Glutamatergic neuron (in vitro differentiated cells): ENCODE results near the gene ENTR1. TPM values are rescaled to one million over a fixed set of nuclear protein-coding genes. Genes with fewer than 3 reads are reported as not detected.

Source experiments
- DNase-seq: peaks from one replicate; pipeline ENCODE4 v3.0.0; 2022
- H3K27ac Mint-ChIP-seq: one replicate; pipeline ENCODE4 v1.8.0; 2020; ENCODE audit warnings: mild to moderate bottlenecking, mixed read lengths, inconsistent platforms; ENCODE audit not compliant: unreplicated experiment
- H3K27me3 Mint-ChIP-seq: one replicate; pipeline ENCODE4 v1.8.0; 2020; ENCODE audit warnings: mild to moderate bottlenecking, moderate library complexity, mixed read lengths, inconsistent platforms; ENCODE audit not compliant: unreplicated experiment
- H3K36me3 Mint-ChIP-seq: one replicate; pipeline ENCODE4 v1.8.0; 2020; ENCODE audit warnings: mild to moderate bottlenecking, mixed read lengths, inconsistent platforms; ENCODE audit not compliant: unreplicated experiment
- H3K4me1 Mint-ChIP-seq: one replicate; pipeline ENCODE4 v1.8.0; 2020; ENCODE audit warnings: mild to moderate bottlenecking, low read depth, mixed read lengths, inconsistent platforms; ENCODE audit not compliant: unreplicated experiment
- H3K4me3 Mint-ChIP-seq: one replicate; pipeline ENCODE4 v1.8.0; 2020; ENCODE audit warnings: mild to moderate bottlenecking, mixed read lengths, inconsistent platforms; ENCODE audit not compliant: unreplicated experiment
- H3K9me3 Mint-ChIP-seq: one replicate; pipeline ENCODE4 v1.8.0; 2020; ENCODE audit warnings: mild to moderate bottlenecking, moderate library complexity, mixed read lengths, inconsistent platforms; ENCODE audit not compliant: unreplicated experiment
- total RNA-seq: library from RNA; stranded (reverse); fragmentation: NEBNext Ultra II Directional; extraction: Animal tissue kit (Norgen Biotek cat#: 25700); gene quantifications from one replicate; pipeline ENCODE4 v1.2.1, GENCODE V29; 2021; ENCODE audit not compliant: unreplicated experiment
- TF ChIP-seq, protein P1 (sequence below): fragments of 200-600 bp; sonication (generic); IDR thresholded peaks from one replicate; pipeline ENCODE4 v1.5.0; 2021; ENCODE audit not compliant: partially characterized antibody, unreplicated experiment

ENTR1 gene
- total RNA-seq, 1 donor from 2014 or later, result 61.2 TPM

DNA sequence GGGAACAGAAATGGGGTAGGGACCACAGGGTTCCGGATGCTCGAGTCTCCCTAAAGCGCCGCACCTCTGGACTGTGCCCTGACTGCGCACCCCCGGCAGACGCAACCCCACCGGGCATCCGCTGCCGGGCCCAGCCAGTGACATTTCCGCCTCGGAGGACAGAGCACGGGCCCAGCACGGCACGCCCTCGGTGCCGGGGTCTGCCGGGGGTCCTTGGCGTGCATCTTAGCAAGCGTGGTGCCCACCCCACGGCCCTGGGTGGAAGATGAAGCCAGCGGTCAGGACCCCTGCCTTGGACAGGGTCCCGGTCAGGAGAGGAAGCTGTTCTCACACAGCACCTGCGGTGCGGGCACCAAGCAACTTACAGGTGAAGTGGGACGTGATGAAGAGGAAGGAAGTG, 22.2 kb upstream of the ENTR1 start:
- no peak for DNase-seq
- Mint-ChIP-seq H3K27me3 (peaks cover 11% of the 10 kb centered on the region), H3K9me3 (peaks cover 3% of the 10 kb centered on the region), H3K4me3 (no peak overlapping the region), H3K4me1 (peaks cover 21% of the 10 kb centered on the region), H3K27ac (no peak overlapping the region), H3K36me3 (no peaks in the 10 kb centered on the region)
- TF ChIP-seq, protein P1, sequence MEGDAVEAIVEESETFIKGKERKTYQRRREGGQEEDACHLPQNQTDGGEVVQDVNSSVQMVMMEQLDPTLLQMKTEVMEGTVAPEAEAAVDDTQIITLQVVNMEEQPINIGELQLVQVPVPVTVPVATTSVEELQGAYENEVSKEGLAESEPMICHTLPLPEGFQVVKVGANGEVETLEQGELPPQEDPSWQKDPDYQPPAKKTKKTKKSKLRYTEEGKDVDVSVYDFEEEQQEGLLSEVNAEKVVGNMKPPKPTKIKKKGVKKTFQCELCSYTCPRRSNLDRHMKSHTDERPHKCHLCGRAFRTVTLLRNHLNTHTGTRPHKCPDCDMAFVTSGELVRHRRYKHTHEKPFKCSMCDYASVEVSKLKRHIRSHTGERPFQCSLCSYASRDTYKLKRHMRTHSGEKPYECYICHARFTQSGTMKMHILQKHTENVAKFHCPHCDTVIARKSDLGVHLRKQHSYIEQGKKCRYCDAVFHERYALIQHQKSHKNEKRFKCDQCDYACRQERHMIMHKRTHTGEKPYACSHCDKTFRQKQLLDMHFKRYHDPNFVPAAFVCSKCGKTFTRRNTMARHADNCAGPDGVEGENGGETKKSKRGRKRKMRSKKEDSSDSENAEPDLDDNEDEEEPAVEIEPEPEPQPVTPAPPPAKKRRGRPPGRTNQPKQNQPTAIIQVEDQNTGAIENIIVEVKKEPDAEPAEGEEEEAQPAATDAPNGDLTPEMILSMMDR, result no peak

DNA sequence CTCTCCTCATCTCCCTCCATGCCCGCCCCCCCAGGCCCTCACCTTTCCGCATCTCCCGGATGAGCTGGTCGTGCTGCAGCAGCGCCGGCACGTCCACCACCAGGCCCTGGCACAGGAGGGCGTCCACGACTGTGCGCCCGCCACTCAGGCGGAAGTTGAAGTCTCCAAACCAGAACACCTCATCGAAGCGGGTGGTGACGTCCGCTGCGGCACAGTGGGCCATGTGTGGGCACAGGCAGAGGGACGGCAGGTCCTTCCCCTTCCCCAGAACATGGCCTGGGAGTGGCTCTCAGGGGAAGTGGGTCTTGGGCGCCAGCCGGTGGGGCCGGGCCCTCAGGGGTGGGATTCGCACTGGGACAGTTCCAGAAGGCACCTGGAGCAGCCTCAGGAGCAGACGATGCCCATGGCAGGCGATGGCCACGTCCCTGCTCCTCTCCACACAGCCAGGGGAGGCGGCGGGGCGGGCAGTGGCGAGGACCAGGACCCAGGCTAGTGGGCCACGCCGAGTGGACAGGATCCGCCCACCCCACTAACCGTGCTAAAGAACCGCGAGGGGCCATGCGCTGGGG, 21.5 kb upstream of the ENTR1 start:
- H3K9me3 Mint-ChIP-seq, result peaks cover 3% of the 10 kb centered on the region

DNA sequence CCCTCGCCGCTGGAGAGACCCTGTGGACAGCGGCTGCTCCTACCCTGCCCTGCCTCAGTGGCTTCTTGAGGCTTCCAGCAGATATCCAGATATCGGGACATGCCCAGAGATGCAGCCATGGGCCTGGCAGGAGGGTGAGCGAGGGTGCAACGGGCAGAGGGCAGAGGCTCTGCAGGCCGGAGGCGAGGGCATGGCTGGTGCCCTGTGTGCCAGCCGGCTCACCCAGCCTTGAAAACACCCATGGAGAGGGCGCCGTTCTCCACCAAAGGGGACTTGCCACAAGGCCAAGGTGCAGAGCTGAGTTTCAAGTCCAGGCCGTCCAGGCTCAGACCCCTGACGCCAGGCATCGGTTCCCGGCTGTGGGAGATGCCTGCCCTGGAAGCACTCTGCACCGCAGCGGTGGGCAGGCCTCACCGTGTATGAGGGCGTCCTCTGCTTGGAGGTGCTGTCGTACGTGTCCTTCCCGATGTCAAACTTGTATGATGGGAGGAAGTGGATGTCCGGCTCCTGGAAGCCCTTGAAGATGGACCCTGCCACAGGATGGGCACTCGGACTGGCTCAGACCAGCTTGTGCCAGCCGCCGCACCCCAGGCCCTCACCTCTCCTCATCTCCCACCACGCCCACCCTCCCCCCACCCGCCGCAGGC, 20.3 kb upstream of the ENTR1 start:
- Mint-ChIP-seq H3K9me3 (peaks cover under 1% of the 10 kb centered on the region), H3K27ac (peak overlapping the region; percentile 80), H3K27me3 (peaks cover 4% of the 10 kb centered on the region), H3K4me3 (no peak overlapping the region), H3K4me1 (peaks cover 7% of the 10 kb centered on the region), H3K36me3 (no peaks in the 10 kb centered on the region)
- TF ChIP-seq, protein P1, result no peak
- DNase-seq, result no peak

More for the DNA sequence above, 21.5 kb upstream of the ENTR1 start:
- no peaks in the 10 kb centered on the region for H3K36me3 Mint-ChIP-seq
- H3K4me1 Mint-ChIP-seq, result peaks cover 14% of the 10 kb centered on the region
- no peak overlapping the region for H3K27ac Mint-ChIP-seq
- peaks cover 9% of the 10 kb centered on the region for H3K27me3 Mint-ChIP-seq
- H3K4me3 Mint-ChIP-seq, result no peak overlapping the region
- TF ChIP-seq, protein P1, result no peak
- no peak for DNase-seq

DNA sequence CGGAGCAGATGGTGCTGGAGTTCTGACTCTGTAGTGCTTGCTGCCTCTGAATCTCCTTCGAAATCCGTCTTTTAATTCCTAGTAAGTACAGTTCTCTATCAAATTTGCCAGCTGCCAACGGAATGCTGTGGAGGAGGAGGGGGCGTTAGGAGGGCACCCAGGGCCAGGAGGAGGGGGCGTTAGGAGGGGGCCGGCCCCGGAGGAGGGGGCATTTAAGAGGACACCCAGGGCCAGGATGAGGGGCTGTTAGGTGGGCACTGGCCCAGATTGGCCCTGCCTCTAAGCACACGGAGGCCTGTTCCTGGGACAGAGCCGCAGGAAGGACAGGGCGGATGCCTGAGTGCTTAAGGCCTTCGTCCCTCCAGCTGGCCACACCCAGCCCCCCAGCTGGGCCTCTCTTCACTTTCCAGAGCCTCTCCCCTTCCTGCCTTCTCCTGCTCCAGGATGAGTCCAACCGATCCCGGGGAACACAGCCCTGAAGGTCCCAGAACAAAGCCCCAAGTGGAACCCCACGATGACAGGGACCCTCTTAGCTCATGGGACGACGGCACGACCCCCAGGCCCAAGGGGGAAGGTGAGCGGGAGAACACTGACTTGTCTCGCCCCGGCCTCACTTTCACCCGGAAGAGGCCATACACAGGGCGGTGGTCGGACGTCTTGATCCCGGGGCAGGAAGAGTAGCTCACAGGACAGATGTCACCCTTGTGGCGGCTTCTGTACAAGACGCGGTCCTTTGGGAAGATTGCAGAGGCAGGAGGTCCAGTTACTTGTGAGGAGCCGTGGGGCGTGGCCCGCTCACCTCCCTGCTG, 19.5 kb upstream of the ENTR1 start:
- DNase-seq, result no peak
- peaks cover 3% of the 10 kb centered on the region for H3K27me3 Mint-ChIP-seq
- TF ChIP-seq, protein P1, result no peak
- no peaks in the 10 kb centered on the region for H3K9me3 Mint-ChIP-seq
- H3K4me1 Mint-ChIP-seq, result peaks cover 7% of the 10 kb centered on the region
- H3K27ac Mint-ChIP-seq, result peak overlapping the region; percentile 84
- no peak overlapping the region for H3K4me3 Mint-ChIP-seq
- H3K36me3 Mint-ChIP-seq, result no peaks in the 10 kb centered on the region

DNA sequence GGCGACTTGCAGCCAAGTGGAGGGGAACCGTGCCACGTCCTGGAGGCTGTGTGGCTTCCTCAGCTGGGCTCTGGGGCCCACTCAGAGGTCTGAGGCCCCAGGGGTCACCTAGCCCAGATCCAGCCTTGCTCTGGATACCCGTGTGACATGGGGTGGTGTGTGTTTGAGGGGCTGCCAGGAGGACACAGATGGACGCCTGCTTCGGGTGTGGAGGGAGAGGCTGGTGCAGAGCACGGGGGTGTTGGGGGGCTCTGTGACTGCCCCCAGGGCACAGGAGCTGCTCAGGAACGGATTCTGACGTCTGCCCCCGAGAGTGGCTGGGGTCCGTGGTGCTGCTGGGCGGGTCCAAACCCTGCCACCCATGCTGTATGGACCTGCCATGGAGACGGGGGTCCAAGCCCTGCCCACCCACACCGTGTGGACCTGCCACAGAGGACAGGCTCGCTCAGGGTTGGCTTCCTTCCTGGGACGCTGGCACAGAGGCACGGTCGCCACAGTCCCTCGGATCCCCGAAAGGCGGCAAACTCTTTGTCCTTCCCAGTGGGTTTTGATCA, 18.7 kb upstream of the ENTR1 start:
- Mint-ChIP-seq H3K27me3 (peaks cover 3% of the 10 kb centered on the region), H3K36me3 (no peaks in the 10 kb centered on the region), H3K4me3 (no peak overlapping the region), H3K4me1 (peaks cover 7% of the 10 kb centered on the region), H3K9me3 (no peaks in the 10 kb centered on the region), H3K27ac (peak overlapping the region; percentile 84)
- DNase-seq, result no peak
- TF ChIP-seq, protein P1, result no peak
